ENCODE data around the gene FRRS1L.

The FRRS1L gene

GRCh38 chr9:109176963-109177362 lies 9.9 kb upstream of the FRRS1L start:
- no peak for DNase-seq (ENCODE audit: low spot score)

DNA sequence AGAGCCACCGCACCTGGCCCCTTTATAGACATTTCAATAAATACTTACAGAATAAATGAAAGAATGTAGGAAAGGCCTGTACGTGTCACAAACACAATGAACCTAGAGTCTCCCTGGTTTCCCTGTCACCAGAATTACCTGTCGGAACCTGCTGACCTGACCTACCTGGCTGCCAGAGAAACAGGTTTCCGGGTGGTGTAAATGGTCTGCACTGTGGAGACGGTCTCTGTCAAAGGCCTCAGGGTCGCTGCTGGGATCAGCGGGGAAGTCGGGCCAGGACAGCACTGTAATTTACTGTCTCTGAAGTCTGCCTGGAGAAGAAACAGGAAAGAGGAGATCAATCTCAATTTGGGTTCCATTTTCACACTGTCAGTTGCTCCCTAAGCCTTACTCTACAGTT lies 9.3 kb upstream of the FRRS1L start:
- DNase-seq (ENCODE audit: low spot score): no peak

- no peak for DNase-seq (ENCODE audit: low spot score)
Measured at GRCh38 chr9:109172935-109173334, 5.9 kb upstream of the FRRS1L start.

- no peak for DNase-seq (ENCODE audit: low spot score)
Measured at GRCh38 chr9:109171926-109172325, 4.9 kb upstream of the FRRS1L start.

GRCh38 chr9:109168170-109168569 lies 1.1 kb upstream of the FRRS1L start:
- DNase-seq (ENCODE audit: low spot score): no peak

GRCh38 chr9:109167716-109168115 lies 667 bp upstream of the FRRS1L start:
- DNase-seq (ENCODE audit: low spot score): no peak

DNA sequence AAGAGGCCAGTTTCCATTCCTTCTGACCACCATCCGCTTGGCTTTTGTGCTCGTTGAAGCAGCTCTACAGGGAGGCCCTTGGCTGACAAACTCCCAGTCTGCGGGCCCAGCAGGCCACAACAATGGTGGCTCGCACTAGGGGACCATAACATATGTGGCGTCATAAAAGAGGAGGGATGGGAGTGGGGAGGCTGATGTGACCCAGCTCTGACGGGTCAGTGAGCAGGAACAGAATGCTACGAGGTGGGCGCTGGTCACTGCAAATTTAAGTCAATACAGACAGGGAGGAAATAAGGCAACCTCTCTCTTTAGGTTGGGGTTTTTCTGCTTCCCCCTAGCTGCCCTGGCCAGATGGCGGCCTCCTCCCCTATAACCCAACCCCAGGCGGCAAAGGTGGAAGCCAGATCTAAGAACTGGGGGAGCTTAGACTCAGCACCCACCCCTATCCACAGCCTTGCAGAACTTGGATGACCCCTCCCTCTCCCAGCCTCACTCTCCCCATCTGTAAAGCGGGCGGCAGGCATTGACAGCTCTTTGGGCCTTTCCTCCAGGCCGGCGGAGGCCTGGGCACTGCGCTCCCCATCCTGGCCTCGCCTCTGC lies 778 bp downstream of the FRRS1L start:
- no peak for DNase-seq (ENCODE audit: low spot score)

- DNase-seq (ENCODE audit: low spot score): no peak
Measured at GRCh38 chr9:109164042-109164441, 3.0 kb downstream of the FRRS1L start.

DNA sequence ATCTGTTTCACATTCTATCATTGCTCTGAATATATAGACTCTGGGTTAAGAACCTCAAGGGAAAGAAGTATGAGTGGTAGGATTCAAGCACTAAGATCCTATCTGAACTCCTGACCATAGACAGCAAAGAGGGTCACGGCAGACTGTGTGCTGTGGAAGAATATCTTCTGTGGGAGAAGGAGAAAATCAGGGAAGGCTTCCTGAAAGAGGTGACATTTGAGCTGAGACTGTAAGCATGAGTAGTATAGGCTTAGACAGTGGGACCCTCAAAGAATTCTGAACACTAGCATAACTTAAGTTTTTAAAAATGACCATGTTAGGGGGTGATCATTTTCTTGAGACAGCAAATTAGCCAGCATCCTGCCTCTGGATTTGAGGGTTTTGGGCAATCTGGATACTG lies 3.9 kb downstream of the FRRS1L start:
- DNase-seq (ENCODE audit: low spot score): no peak

GRCh38 chr9:109162677-109163076 lies 4.4 kb downstream of the FRRS1L start:
- no peak for DNase-seq (ENCODE audit: low spot score)

- DNase-seq (ENCODE audit: low spot score): no peak
Measured at GRCh38 chr9:109161471-109161870, 5.6 kb downstream of the FRRS1L start.

GRCh38 chr9:109159583-109159982 lies 7.5 kb downstream of the FRRS1L start:
- DNase-seq (ENCODE audit: low spot score): no peak

DNA sequence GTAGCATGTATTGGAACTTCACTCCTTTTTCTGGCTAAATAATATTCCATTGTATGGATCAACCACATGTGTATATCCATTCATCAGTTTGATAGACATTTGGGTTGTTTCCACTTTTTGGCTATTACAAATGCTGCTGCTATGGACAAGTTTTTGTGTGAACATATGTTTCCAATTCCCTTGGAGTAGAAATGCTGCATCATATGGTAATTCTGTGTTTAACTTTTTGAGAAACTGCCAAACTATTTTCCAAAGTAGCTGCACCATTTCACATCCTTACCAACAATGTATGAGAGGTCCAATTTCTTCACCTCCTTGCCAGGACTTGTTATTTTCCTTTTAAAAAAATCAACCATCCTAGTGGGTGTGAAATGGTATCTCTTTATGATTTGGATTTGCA lies 8.4 kb downstream of the FRRS1L start:
- DNase-seq (ENCODE audit: low spot score): no peak

- DNase-seq (ENCODE audit: low spot score): no peak
Measured at GRCh38 chr9:109156708-109157107, 10.3 kb downstream of the FRRS1L start.

GRCh38 chr9:109150925-109151545 lies 16.0 kb downstream of the FRRS1L start:
- DNase-seq (ENCODE audit: low spot score): no peak

DNA sequence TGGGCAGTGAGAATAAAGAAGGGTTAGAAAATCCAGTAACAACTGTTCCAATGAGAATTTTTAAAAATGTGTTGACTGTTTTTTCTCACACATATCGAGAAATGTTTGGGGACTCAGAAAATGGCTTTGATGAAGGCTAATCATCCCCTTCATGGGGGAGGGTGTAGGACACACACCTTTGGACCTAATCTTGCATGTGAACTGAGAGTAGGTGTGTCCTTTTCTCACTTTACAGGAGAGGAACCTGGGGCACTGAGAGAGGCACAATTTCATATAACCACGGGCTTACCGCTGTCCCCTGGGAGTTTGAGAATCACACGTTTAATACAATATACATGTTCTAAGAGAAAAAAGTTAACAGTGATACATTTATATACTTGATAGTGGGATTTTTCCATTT lies 17.3 kb downstream of the FRRS1L start:
- no peak for DNase-seq (ENCODE audit: low spot score)

GRCh38 chr9:109149089-109149488 lies 18.0 kb downstream of the FRRS1L start:
- no peak for DNase-seq (ENCODE audit: low spot score)

GRCh38 chr9:109145051-109145450 lies 22.0 kb downstream of the FRRS1L start:
- no peak for DNase-seq (ENCODE audit: low spot score)

GRCh38 chr9:109143881-109144562 lies 23.0 kb downstream of the FRRS1L start:
- peak; percentile 18 for DNase-seq (ENCODE audit: low spot score)

DNA sequence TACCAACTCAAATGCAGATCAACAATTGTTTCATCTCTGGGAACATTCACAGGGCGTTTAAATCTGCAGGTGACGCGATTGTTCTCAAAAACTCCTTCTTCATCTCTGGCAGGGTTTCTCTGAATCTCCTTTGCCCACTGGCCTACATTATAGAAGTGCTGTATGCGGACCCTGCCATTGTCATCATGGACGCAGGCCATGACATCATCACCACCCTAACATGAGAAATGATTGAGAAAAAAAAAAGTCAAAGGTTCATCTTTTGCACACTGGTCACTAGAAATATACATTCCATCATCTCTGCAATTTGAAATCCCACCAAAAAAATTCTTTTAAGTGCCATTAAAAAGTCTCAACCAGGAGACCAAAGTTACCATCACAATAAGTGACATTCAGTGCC lies 25.7 kb downstream of the FRRS1L start:
- DNase-seq (ENCODE audit: low spot score): no peak

- no peak for DNase-seq (ENCODE audit: low spot score)
Measured at GRCh38 chr9:109139851-109140250, 27.2 kb downstream of the FRRS1L start.

DNA sequence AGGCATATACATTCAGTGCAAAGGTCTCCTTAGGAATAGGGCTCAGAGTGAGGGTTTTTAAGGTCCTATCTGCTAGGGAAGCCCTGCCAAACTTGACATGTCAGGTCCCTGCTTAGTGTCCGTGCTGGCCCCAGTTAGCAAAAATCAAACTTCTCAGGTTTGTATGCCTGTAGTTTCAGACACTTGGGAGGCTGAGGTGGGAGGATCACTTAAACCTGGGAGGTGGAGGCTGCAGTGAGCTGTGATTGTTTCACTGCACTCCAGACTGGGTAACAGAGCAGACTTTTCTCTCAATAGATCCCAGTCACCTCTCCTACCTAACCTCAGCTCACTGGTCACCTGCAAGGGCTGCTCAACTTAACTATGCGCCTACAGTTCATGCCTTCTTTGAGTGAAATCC lies 28.6 kb downstream of the FRRS1L start:
- DNase-seq (ENCODE audit: low spot score): no peak

- no peak for DNase-seq (ENCODE audit: low spot score)
Measured at GRCh38 chr9:109134167-109134578, 32.9 kb downstream of the FRRS1L start.
